ENCODE measurements around the gene AMPH.

DNA sequence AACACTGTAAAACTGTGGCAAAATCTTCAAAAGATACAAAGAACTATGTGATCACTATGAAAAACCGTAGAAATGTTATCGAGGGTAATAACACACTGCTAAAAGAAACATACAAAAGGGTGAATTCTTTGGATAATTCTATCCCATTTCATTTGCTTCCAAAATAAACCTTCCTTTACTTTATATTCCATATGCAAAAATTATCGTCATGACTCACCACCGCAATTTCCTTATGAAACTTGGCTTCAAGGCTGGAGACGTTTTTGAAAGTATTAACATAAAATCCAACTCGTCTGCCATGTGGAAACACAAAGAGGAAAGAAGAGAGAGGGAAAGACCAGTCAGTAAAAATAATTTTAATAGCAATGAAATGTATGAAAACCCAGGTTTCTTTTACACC is 165.2 kb downstream of the AMPH start:
- TF ChIP-seq, protein P1, sequence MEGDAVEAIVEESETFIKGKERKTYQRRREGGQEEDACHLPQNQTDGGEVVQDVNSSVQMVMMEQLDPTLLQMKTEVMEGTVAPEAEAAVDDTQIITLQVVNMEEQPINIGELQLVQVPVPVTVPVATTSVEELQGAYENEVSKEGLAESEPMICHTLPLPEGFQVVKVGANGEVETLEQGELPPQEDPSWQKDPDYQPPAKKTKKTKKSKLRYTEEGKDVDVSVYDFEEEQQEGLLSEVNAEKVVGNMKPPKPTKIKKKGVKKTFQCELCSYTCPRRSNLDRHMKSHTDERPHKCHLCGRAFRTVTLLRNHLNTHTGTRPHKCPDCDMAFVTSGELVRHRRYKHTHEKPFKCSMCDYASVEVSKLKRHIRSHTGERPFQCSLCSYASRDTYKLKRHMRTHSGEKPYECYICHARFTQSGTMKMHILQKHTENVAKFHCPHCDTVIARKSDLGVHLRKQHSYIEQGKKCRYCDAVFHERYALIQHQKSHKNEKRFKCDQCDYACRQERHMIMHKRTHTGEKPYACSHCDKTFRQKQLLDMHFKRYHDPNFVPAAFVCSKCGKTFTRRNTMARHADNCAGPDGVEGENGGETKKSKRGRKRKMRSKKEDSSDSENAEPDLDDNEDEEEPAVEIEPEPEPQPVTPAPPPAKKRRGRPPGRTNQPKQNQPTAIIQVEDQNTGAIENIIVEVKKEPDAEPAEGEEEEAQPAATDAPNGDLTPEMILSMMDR (IDR thresholded peaks at IDR 0.05) = no peak
- TF ChIP-seq POLR2A (IDR thresholded peaks at IDR 0.05) = no peak
